Choroid plexus epithelial cell (primary cell): Measurements from ENCODE around the gene S1PR2.

Experiments used
- DNase-seq: peaks from one replicate; pipeline ENCODE4 v3.0.0-alpha.2; 2010; ENCODE audit warnings: low read depth
- H3K4me3 ChIP-seq: 2 replicates; pipeline ENCODE4 v1.5.1; 2011; ENCODE audit warnings: low read depth, mild to moderate bottlenecking, control low read depth, low read length, moderate library complexity
- TF ChIP-seq, protein P1 (sequence below): conservative IDR thresholded peaks from 2 replicates; pipeline ENCODE4 v1.5.1; 2011; ENCODE audit warnings: low read depth, mild to moderate bottlenecking, control low read depth, inconsistent platforms, low read length, moderate library complexity

The S1PR2 gene

DNA sequence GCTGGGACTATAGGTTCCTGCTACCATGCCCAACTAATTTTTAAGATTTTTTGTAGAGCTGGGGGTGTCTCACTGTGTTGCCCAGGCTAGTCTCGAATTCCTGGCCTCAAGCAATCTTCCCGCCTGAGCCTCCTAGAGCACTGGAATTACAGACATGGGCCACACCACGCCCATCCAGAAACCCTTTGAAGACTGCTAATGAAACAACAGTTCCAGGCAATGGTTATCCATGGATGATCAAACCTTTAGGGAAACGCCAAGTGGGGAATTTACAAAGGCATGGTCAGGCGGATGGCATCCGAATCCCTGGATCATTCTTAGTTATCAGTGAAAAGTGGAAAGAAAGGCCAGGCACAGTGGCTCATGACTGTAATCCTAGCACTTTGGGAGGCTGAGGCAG lies 19.4 kb downstream of the S1PR2 start:
- no peak for DNase-seq
- TF ChIP-seq, protein P1, sequence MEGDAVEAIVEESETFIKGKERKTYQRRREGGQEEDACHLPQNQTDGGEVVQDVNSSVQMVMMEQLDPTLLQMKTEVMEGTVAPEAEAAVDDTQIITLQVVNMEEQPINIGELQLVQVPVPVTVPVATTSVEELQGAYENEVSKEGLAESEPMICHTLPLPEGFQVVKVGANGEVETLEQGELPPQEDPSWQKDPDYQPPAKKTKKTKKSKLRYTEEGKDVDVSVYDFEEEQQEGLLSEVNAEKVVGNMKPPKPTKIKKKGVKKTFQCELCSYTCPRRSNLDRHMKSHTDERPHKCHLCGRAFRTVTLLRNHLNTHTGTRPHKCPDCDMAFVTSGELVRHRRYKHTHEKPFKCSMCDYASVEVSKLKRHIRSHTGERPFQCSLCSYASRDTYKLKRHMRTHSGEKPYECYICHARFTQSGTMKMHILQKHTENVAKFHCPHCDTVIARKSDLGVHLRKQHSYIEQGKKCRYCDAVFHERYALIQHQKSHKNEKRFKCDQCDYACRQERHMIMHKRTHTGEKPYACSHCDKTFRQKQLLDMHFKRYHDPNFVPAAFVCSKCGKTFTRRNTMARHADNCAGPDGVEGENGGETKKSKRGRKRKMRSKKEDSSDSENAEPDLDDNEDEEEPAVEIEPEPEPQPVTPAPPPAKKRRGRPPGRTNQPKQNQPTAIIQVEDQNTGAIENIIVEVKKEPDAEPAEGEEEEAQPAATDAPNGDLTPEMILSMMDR = no peak
- H3K4me3 ChIP-seq = no peak overlapping the region

DNA sequence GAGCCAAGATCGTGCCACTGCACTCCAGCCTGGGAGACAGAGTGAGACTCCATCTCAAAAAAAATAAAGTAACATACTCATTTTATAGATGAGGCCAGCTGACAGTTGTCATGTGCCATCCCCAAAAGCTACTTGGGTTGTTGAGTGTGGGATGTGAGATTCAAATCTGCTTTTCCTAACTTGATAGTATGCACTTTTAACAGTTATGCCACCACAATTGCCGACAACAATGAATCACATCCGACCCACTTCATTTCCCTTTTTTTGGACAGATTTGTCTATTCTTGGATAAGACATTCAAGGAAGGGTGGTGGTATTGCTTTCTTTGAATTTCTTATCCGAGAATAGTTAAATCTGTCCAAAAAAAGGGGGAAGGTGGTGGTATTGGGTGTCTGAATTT lies 20.1 kb downstream of the S1PR2 start:
- H3K4me3 ChIP-seq = no peak overlapping the region
- TF ChIP-seq, protein P1 = no peak
- no peak for DNase-seq

DNA sequence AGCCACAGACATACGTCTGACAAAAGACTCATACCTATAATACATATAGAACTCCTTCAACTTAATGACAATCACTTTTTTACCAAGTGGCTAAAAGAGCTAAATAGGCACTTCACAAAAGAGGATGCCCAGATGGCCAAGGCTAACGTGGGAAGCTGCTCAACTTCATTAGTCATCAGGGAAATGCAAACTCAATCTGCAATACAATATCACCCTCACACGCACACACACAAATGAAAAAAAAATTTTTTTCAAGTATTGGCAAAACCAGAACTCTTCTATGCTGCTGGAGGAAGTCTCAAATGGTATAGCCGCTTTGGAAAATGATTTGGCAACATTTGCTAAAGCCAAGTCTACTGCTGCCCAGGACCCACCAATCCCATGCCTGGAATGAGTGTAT lies 21.8 kb downstream of the S1PR2 start:
- H3K4me3 ChIP-seq = no peak overlapping the region
- no peak for DNase-seq
- TF ChIP-seq, protein P1 = no peak

DNA sequence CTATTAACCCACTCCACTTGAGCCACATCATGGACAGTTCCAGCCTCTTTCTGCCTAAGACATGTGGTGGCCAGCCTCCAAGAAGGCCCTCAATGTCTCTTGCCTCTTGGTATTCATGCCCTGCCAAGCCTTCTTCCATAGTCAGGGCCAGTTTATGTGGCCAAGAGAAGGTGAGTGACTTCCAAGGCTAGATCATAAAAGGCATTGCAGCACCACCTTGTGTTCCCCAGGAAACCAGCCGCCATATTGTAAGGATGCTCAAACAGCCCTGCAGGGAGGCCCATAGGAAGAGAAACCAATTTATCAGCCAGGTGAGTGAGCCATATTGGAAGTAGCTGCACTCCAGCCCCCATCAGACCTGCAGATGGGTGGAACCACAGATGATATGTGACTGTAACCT lies 24.1 kb downstream of the S1PR2 start:
- no peak for DNase-seq
- TF ChIP-seq, protein P1 = peak; percentile 6
- no peak overlapping the region for H3K4me3 ChIP-seq

DNA sequence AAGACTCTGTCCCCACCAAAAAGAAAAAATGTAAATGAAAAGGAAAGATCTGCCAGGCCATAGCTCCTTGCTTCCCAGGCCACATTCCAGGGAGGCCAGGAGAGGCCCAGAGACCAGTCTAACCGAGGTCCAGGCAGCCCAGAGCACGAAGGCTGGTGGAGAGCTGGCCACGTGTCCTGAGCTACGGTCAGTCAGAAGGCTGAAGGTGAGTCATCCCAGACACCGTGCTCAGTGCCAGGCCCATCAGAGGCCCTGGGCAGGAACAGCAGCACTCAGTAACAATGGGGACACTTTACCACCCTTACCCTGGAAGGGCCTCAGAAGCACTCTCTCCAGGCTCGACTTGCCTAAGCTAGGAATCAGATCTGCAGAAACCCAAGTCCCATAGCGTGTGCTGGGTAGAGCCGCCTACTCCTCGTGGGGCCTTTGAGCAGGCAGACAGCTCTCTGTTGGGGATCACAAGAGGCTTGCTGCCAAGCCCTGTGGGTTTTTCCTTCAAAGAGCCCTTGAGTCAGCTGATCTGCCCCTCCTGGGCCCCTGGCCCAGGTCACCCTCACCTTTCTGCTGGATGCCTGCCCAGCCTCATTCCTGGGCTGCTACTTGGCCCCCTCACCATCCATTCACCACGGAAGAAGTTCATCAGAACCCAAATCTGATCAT lies 24.8 kb downstream of the S1PR2 start:
- H3K4me3 ChIP-seq = no peak overlapping the region
- DNase-seq = peak; percentile 64
- TF ChIP-seq, protein P1 = no peak

DNA sequence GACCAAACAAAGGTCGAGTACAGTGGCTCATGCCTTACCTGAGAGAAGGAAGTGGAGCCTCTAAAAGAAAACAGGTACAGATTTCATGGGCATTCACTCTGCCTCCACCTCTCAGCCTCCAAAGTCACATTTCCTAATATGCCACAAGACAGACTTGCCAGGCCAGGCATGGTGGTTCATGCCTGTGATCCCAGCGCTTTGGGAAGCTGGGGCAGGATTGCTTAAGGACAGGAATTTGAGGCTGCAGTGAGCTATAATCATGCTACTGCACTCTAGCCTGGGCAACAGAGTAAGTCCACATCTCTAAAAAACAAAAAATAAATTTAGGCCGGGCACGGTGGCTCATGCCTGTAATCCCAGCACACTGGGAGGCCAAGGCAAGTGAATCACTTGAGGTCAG lies 25.5 kb downstream of the S1PR2 start:
- DNase-seq = no peak
- TF ChIP-seq, protein P1 = no peak
- no peak overlapping the region for H3K4me3 ChIP-seq

DNA sequence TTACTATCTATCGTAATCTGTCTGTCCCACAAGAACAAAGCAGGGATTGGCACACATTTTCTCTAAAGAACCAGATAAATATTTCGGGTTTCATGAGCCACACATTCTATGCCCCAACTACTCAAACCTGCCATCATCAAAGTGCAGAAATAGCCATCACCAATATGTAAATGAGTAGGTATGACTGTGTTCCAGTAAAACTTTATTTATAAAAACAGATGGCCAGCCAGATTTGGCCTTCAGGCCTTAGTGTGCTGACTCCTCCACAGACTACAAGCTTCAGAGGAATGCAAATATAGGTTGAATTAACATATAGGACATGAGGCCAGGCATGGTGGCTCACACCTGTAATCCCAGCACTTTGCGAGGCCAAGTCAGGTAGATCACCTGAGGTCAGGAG lies 27.4 kb downstream of the S1PR2 start:
- DNase-seq = no peak
- TF ChIP-seq, protein P1 = no peak
- no peak overlapping the region for H3K4me3 ChIP-seq
